Dedifferentiated amniotic fluid mesenchymal stem cell (primary cell): Measurements from ENCODE around the gene EIF4G3.
"Not testable (repeated sequence)": the region's sequence is repeated elsewhere in the genome, so short reads cannot be mapped to it uniquely, and the experiment has no call there.

Experiments used
- DNase-seq: peaks from one replicate; pipeline ENCODE4 v3.0.0-alpha.2; 2016; ENCODE audit errors: extremely low spot score

Gene EIF4G3

GRCh38 chr1:20949871-20950590 is 226.7 kb downstream of the EIF4G3 start:
- no peak for DNase-seq

- DNase-seq = no peak
These were observed 228.6 kb downstream of the EIF4G3 start for GRCh38 chr1:20948101-20948500.

GRCh38 chr1:20947409-20947808 is 229.3 kb downstream of the EIF4G3 start:
- no peak for DNase-seq

- no peak for DNase-seq
These were observed 240.1 kb downstream of the EIF4G3 start for GRCh38 chr1:20936621-20937020.

GRCh38 chr1:20936216-20936615 is 240.5 kb downstream of the EIF4G3 start:
- no peak for DNase-seq

- DNase-seq = no peak
These were observed 241.0 kb downstream of the EIF4G3 start for GRCh38 chr1:20935717-20936116.

- no peak for DNase-seq
These were observed 244.2 kb downstream of the EIF4G3 start for GRCh38 chr1:20932437-20932977.

GRCh38 chr1:20931930-20932436 is 244.7 kb downstream of the EIF4G3 start:
- no peak for DNase-seq

- DNase-seq = no peak
These were observed 246.3 kb downstream of the EIF4G3 start for GRCh38 chr1:20930427-20930826.

- DNase-seq = no peak
These were observed 248.6 kb downstream of the EIF4G3 start for GRCh38 chr1:20928146-20928545.

- DNase-seq = no peak
These were observed 255.4 kb downstream of the EIF4G3 start for GRCh38 chr1:20921285-20921684.

GRCh38 chr1:20913242-20913641 is 263.5 kb downstream of the EIF4G3 start:
- DNase-seq = no peak

- not testable (repeated sequence) for DNase-seq
These were observed 269.2 kb downstream of the EIF4G3 start for GRCh38 chr1:20907526-20907925.

GRCh38 chr1:20903437-20903836 is 273.3 kb downstream of the EIF4G3 start:
- no peak for DNase-seq

- no peak for DNase-seq
These were observed 276.6 kb downstream of the EIF4G3 start for GRCh38 chr1:20900056-20900455.

- DNase-seq = no peak
These were observed 277.3 kb downstream of the EIF4G3 start for GRCh38 chr1:20899154-20899972.

GRCh38 chr1:20896826-20897225 is 279.9 kb downstream of the EIF4G3 start:
- DNase-seq = no peak

- DNase-seq = no peak
These were observed 282.8 kb downstream of the EIF4G3 start for GRCh38 chr1:20893931-20894330.

GRCh38 chr1:20891091-20891490 is 285.6 kb downstream of the EIF4G3 start:
- DNase-seq = no peak

- DNase-seq = no peak
These were observed 289.5 kb downstream of the EIF4G3 start for GRCh38 chr1:20887246-20887645.

- no peak for DNase-seq
These were observed 291.6 kb downstream of the EIF4G3 start for GRCh38 chr1:20885121-20885520.

GRCh38 chr1:20884513-20884912 is 292.2 kb downstream of the EIF4G3 start:
- DNase-seq = no peak

- DNase-seq = no peak
These were observed 292.9 kb downstream of the EIF4G3 start for GRCh38 chr1:20883766-20884165.
